Measurements from ENCODE around the gene PTPRD. TPM values are rescaled to one million over a fixed set of nuclear protein-coding genes. Genes with fewer than 3 reads are reported as not detected.
A peak's percentile ranks its signal among the peaks of the same experiment; 100 is the strongest.

PTPRD gene
- total RNA-seq, 4 donors from 2014 or later = 19.6 to 78.9 (median 45.6) TPM

DNA sequence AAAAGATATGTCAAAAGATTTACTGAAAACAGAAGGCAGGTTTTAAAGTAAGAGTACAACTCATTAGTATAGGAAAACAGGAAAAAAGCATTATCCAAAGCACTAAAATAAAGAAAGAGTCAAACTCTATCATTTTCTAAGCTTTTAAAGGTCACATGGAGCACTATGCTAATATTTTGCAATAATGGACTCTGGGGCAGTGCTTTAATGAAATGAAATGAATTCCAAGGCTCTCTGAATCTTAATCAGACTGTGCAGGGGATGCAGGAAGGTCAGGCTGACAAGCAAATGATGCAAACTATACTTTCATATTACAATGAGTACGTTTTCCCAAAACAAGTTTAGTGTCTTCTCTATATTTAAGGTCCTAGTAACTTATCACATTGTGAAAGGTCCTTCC is 1831.3 kb downstream of the PTPRD start:
- Histone ChIP-seq H3K36me3 (no peaks in the 10 kb centered on the region), H3K4me1 (peaks cover 0 to 5% of the 10 kb centered on the region in 2 donors), H3K4me3 (replicated peaks in 1 of 3) (no peak overlapping the region), H3K9me3 (no peaks in the 10 kb centered on the region), H3K27me3 (no peaks in the 10 kb centered on the region), H3K27ac (no peak overlapping the region)
- intact Hi-C loops (cut with DNase I) = no loop called here
- TF ChIP-seq POLR2A (IDR thresholded peaks at IDR 0.05) = no peak
- TF ChIP-seq, protein P1, sequence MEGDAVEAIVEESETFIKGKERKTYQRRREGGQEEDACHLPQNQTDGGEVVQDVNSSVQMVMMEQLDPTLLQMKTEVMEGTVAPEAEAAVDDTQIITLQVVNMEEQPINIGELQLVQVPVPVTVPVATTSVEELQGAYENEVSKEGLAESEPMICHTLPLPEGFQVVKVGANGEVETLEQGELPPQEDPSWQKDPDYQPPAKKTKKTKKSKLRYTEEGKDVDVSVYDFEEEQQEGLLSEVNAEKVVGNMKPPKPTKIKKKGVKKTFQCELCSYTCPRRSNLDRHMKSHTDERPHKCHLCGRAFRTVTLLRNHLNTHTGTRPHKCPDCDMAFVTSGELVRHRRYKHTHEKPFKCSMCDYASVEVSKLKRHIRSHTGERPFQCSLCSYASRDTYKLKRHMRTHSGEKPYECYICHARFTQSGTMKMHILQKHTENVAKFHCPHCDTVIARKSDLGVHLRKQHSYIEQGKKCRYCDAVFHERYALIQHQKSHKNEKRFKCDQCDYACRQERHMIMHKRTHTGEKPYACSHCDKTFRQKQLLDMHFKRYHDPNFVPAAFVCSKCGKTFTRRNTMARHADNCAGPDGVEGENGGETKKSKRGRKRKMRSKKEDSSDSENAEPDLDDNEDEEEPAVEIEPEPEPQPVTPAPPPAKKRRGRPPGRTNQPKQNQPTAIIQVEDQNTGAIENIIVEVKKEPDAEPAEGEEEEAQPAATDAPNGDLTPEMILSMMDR (IDR thresholded peaks at IDR 0.05) = no peak
- 61 to 79% methylated on average over 1 of the region's 1 CpG for WGBS, 2 donors
- no peak for DNase-seq

DNA sequence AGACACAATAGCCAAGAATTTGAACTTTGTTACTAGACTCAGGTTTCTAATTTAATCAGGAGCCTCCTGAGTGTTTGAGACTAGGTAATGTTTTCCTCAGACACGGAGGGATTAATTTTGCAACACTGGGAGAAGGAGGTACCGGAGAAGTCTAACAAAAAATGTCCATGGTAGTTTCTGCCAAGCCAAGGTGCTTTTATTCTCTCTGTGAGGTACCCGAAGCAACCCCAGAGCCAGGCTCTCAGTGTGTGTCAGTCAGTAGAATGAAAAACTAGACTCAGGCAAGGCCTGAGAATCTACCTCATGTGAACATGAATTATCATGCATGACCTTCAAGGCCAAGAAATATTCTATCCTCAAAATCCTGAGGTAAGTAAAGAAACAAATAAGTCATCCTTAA is 1832.4 kb downstream of the PTPRD start:
- Histone ChIP-seq H3K4me1 (peaks cover 0 to 5% of the 10 kb centered on the region in 2 donors), H3K36me3 (no peaks in the 10 kb centered on the region), H3K4me3 (replicated peaks in 1 of 3) (no peak overlapping the region), H3K9me3 (no peaks in the 10 kb centered on the region), H3K27ac (no peak overlapping the region), H3K27me3 (no peaks in the 10 kb centered on the region)
- TF ChIP-seq, protein P1 (IDR thresholded peaks at IDR 0.05) = no peak
- TF ChIP-seq POLR2A (IDR thresholded peaks at IDR 0.05) = no peak
- intact Hi-C loops (cut with DNase I) = no loop called here
- no peak for DNase-seq
- WGBS, 2 donors = 74 to 90% methylated on average over 3 of the region's 3 CpGs

DNA sequence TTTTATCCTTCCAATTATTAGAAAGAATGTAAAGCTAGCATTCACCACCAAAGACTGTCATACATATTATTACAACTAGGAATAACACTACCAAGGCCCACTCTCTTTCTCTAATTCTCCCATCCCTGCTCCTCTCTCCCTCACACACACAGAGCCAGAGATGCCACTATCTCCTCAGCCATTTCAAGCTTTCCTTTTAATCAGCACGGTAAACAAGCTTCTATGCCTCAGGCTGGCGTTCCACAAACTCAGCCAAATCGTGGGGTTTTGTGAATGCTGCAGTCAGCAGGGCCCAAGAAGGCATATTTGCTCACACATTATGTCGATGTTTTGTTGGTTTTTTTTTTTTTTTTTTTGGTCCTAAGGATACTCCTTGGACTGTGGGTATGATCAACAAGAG is 1833.3 kb downstream of the PTPRD start:
- Histone ChIP-seq H3K9me3 (no peaks in the 10 kb centered on the region), H3K27me3 (no peaks in the 10 kb centered on the region), H3K4me1 (peaks cover 0 to 5% of the 10 kb centered on the region in 2 donors), H3K27ac (no peak overlapping the region), H3K4me3 (replicated peaks in 1 of 3) (no peak overlapping the region), H3K36me3 (no peaks in the 10 kb centered on the region)
- 56 to 63% methylated on average over 4 of the region's 4 CpGs for WGBS, 2 donors
- DNase-seq = no peak
- TF ChIP-seq, protein P1 (IDR thresholded peaks at IDR 0.05) = no peak
- TF ChIP-seq POLR2A (IDR thresholded peaks at IDR 0.05) = no peak
- intact Hi-C loops (cut with DNase I) = no loop called here

DNA sequence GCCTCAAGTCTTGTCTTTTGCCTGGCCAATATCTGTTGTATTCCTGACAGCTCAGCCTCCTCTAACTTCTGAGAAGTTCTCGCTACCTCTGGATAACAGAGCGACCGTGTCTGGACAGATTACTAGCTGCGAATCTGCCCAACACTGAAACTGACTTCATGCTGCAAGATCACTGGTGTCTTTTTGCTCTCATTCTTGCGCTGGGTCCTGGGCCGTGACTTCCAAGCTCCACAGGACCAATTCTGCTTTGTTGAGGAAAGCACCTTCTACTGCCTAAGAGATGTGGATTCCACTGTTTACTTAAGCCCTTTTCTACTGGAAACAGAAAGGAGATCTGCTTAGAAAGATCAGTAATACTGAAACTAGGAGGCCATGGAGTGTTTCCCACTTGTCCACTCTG is 1834.4 kb downstream of the PTPRD start:
- DNase-seq = peak; percentile 4 to 14
- H3K27ac ChIP-seq = no peak overlapping the region
- intact Hi-C loops (cut with DNase I) = no loop called here
- no peaks in the 10 kb centered on the region for H3K36me3 ChIP-seq
- 75 to 80% methylated on average over 6 of the region's 6 CpGs for WGBS, 2 donors
- H3K9me3 ChIP-seq = no peaks in the 10 kb centered on the region
- no peak overlapping the region for H3K4me3 ChIP-seq (replicated peaks in 1 of 3)
- H3K4me1 ChIP-seq = no peaks in the 10 kb centered on the region
- TF ChIP-seq POLR2A (IDR thresholded peaks at IDR 0.05) = no peak
- TF ChIP-seq, protein P1 (IDR thresholded peaks at IDR 0.05) = no peak
- H3K27me3 ChIP-seq = no peaks in the 10 kb centered on the region

DNA sequence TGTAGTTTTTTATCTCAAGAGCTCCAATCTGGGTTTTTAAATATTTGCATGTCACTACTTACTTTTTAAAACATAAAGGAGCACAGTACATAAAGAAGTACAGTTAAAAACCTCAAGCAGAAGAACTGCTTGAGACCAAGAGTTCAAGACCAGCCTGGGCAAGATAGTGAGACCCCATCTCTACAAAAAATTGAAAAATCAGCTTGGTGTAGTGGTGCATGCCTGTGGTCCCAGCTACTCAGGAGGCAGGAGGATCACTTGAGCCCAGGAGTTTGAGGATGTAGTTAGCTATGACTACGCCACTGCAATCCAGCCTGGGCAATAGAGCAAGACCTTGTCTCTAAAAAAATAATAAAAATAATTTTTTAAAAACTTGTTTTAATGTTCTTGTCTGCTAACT is 1840.5 kb downstream of the PTPRD start:
- no peak overlapping the region for H3K4me3 ChIP-seq (replicated peaks in 1 of 3)
- 94 to 98% methylated on average over 1 of the region's 1 CpG for WGBS, 2 donors
- H3K4me1 ChIP-seq = no peaks in the 10 kb centered on the region
- H3K27ac ChIP-seq = no peak overlapping the region
- no peaks in the 10 kb centered on the region for H3K27me3 ChIP-seq
- H3K9me3 ChIP-seq = no peaks in the 10 kb centered on the region
- no peak for DNase-seq
- TF ChIP-seq, protein P1 (IDR thresholded peaks at IDR 0.05) = no peak
- H3K36me3 ChIP-seq = no peaks in the 10 kb centered on the region
- intact Hi-C loops (cut with DNase I) = no loop called here

Measured in thyroid gland (tissue), 4 donors.